HG02759 (cell line): ENCODE data around the gene BBS7.

Source experiments
- ATAC-seq: cut with Tn5 transposase; IDR thresholded peaks from one replicate; pipeline ENCODE4 v1.9.1; 2021; ENCODE audit warnings: mild to moderate bottlenecking, moderate library complexity; ENCODE audit not compliant: unreplicated experiment

The BBS7 gene

DNA sequence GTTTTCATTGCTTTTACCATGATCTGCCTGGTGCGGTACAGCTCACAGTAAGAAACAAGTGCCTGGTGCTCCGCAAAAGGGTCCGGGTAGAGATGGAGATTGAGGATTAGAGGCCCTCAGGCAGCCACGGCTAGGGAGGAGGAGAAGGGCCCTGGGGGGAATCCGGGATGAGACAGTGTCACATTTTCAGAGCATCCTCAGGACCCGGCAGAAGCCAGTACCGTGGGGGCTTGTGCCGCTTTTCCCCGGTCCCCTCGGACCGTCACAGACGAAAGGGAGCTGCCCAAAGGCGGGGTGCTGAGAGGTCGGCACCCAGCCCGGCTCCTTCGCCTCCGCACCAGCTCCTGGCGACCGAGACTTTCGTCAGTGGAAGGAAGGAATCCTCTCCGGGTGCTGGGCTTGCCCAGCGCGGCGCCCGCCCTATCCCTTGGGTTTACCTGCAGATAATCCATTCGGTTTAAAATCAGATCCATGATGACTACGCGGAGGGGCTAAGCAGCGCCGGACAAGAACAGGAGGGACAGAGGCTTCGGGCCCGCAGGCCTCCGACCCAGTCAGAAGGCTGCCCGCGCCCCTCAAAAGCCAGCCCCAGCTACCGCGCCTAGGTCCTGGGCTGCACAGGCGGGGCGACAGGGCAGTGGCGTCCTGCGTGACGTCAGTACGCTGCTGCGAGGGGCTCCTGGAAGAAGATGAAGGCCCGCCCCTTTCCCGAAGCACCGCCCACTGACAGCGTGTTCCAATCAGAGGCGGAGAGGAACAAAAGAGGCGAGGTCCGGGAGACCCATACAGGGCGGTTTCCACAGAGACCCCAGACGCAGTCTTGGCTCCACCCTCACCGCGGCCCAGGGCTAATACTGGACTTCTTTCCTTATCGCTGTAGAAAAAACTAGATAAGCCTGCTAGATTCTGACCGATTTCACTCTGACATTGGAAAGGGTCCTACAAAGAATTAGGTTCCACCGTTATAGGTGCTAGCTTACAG, at the start of gene BBS7:
Gene BBS7, minus strand, starts transcription at position 634 of the 982 bp plus-strand sequence. Its CDS starts 161 bp downstream, at position 473.
- ATAC-seq, result peak; percentile 99

DNA sequence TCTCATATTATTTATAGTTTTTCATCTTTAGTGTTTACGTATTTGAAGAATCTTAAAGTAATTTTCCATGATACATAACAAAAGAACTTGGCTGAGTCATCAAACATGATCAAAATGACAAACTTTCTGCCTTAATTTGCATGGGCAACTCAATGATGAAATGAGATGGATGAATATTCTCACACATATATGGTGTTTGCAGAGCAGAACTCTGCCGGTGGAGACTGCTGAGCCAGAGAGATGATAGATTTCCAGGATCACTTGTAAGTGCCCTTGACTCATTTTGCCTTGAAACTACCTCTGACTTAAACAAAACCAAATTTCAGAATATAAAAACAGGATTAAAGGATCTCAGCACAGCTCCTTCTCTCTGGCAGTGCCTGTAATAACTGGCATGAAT, 43.4 kb upstream of the BBS7 start:
- ATAC-seq, result no peak

DNA sequence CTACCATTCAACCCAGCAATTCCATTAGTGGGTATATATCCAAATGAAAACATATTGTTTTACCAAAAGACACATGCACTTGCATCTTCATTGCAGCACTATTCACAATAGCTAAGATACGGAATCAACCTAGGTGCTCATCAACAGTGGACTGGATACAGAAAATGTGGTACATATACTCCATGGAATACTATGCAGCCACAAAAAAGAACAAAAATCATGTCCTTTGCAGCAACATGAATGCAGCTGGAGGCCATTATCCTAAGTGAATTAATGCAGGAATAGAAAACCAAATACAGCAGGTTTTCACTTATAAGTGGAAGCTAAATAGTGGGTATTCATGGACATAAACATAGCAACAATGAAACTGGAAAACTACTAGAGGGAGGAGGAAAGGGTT, 38.1 kb upstream of the BBS7 start:
- no peak for ATAC-seq

DNA sequence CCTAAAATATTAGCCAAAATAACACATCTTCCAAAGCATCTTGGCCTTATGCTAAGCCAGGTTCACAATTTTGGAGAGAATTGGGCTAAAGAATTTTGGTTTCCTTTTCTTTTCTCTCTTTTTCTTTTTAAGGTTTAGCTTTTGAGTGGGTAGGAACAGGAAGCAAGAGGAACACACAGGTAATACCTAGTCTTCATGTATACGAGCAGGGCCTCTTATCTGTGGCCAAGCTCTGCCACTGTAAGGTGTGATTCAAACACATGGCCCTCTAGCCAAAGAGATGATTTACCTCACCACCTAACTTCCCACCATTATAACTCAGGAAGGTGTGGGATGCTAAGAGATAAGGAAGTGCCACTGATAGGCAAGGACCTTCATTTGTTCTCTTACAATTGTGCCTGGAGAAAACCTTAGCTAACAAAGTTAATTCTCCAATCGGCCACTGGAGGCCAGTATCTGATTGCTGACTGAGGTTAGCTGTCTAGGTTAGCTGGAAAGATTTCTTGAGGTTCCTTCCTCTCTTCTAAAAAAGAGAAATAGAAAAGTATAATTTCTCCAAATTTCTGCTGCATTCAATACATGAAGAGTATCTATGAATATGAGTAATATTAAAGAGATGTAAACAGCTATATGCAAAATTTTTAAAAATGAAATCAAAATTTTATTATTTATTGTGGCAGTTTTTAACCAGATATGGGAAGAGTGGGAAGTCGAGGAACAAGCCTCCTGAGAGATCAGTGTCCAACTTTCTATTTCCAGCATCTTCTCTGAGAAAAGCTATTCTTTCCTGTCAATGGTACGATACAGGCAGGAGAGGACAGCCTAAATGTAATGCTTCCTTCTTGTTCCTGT, 30.1 kb upstream of the BBS7 start:
- peak; percentile 94 for ATAC-seq

DNA sequence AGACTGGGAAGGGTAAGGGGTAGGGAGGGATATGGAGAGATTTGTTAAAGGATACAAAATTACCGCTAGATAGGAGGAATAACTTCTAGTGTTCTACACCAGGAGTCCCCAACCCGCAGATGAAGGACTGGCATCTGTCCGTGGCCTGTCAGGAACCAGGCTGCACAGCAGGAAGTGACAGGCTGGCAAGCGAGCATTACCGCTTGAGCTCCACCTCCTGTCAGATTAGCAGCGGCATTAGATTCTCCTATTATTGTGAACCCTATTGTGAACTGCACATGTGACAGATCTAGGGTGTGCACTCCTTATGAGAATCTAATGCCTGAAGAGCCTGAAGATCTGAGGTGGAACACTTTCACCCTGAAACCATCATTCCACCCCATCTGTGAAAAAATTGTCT, 27.9 kb upstream of the BBS7 start:
- ATAC-seq, result no peak

GRCh38 chr4:121888134-121888533, 17.9 kb upstream of the BBS7 start:
- ATAC-seq, result no peak

DNA sequence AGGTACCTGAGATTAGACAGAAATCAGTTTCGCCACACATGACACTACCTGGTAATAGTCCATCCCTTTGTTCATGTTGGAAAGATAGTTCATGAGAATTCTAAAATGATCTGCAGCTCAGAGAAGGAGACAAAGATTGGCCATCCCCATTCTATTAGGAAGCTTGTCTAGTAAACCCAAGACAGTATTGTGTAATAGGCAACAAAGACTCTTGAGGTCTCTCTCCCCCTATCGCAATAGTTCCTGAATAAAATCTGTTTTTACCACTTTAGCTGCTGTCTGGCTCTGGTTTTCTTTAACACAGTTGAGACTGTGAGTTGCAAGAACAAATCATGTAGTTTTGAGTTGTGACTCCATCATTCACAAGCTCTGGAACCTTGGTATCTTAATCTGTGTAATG, 14.8 kb upstream of the BBS7 start:
- no peak for ATAC-seq

- ATAC-seq, result no peak
Observed at GRCh38 chr4:121881158-121881557, 10.9 kb upstream of the BBS7 start.

- ATAC-seq, result no peak
Observed at GRCh38 chr4:121879135-121879534, 8.9 kb upstream of the BBS7 start.

DNA sequence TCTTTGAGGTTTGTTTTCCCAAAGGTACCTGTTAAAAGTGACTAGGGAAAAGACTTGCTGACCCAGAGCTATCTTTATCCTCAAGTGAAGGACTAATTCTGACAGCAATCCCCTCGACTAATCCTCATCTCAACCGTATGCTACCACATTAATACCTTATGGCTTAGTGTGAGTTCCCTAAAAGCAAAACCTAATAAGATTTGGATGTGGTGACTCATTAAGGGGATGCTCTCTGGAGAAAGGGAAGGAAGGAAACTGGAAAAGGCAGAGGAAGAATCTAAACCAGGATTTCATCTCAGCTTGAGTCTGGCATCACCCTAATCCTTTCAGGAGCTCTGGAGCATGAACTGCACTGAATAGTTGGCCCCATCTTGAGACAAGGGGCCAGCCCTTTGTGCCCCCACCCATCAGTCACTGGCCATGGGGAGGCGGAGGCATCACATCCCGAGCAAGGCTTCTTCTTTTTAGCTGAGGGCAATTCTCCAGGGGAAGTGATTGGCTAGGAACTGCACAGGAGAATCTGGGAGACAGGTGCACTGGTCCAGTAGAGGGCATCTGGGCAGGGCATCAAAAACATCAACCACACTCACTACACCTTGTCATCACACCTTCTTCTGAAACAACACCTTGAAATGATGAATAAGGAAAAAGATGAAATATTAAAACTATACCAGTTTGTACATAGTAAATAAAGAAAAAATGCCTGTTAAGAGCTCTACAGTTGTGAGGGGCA, 6.9 kb upstream of the BBS7 start:
- ATAC-seq, result no peak

- no peak for ATAC-seq
Observed at GRCh38 chr4:121876070-121876469, 5.8 kb upstream of the BBS7 start.

- ATAC-seq, result no peak
Observed at GRCh38 chr4:121875652-121876051, 5.4 kb upstream of the BBS7 start.

GRCh38 chr4:121873604-121874003, 3.3 kb upstream of the BBS7 start:
- no peak for ATAC-seq

GRCh38 chr4:121863799-121864198, 6.5 kb downstream of the BBS7 start:
- ATAC-seq, result no peak

DNA sequence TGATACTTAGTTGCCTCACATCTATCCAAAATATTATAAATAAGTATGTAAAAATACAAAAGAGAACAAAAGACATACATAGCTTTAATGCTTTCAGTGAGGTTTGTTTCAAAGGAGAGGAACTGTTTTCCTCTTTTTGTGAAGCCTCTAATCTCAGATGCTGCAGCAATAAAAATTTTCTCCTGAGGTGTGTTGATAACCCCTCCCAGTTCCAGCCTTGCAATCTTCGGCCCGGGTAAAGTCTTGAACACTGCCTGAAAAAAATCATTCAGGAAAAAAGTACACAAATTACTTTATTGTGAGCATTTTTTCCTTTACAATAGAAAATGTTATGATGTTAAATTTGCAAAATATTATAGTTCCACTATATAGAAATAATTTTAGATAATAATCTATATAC, 8.8 kb downstream of the BBS7 start:
- ATAC-seq, result no peak

- ATAC-seq, result no peak
Observed at GRCh38 chr4:121860121-121860520, 10.2 kb downstream of the BBS7 start.

GRCh38 chr4:121851354-121851753, 18.9 kb downstream of the BBS7 start:
- no peak for ATAC-seq

DNA sequence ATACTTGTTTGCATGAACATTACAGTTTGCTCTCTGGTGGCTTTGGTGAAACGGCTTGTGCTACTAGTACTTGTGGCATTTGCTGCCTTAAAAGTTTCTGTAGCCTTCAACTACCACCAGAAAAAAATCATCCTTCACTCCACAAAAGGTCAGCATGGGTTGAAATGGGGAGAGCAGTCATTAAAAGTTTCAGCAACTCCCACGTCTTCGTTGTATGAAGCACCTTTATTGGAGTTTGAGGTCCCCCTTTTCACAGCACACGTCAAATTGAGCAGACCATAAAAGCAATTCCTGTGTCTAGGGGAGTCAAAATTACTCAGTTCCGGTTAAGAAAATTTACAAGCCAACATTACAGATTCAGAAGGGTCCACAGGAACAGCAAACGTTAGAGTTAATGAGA, 23.6 kb downstream of the BBS7 start:
- ATAC-seq, result no peak

GRCh38 chr4:121842862-121843261, 27.4 kb downstream of the BBS7 start:
- no peak for ATAC-seq

- ATAC-seq, result no peak
Observed at GRCh38 chr4:121838136-121838535, 32.1 kb downstream of the BBS7 start.

GRCh38 chr4:121829511-121829910, 40.8 kb downstream of the BBS7 start:
- ATAC-seq, result no peak
